ENCODE data around the gene VWA5A.

Gene VWA5A

GRCh38 chr11:124074554-124074953, 40.7 kb upstream of the VWA5A start:
- TF ChIP-seq EZH2 (IDR thresholded peaks at IDR 0.05; ENCODE audit: borderline replicate concordance, low read depth, low read length, severe bottlenecking) = no peak
- TF ChIP-seq, protein P1, sequence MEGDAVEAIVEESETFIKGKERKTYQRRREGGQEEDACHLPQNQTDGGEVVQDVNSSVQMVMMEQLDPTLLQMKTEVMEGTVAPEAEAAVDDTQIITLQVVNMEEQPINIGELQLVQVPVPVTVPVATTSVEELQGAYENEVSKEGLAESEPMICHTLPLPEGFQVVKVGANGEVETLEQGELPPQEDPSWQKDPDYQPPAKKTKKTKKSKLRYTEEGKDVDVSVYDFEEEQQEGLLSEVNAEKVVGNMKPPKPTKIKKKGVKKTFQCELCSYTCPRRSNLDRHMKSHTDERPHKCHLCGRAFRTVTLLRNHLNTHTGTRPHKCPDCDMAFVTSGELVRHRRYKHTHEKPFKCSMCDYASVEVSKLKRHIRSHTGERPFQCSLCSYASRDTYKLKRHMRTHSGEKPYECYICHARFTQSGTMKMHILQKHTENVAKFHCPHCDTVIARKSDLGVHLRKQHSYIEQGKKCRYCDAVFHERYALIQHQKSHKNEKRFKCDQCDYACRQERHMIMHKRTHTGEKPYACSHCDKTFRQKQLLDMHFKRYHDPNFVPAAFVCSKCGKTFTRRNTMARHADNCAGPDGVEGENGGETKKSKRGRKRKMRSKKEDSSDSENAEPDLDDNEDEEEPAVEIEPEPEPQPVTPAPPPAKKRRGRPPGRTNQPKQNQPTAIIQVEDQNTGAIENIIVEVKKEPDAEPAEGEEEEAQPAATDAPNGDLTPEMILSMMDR (IDR thresholded peaks at IDR 0.05; ENCODE audit: borderline replicate concordance, extremely low read depth, low read length, poor library complexity, severe bottlenecking) = no peak
- Histone ChIP-seq H4K20me1 (ENCODE audit: insufficient read depth, low read length) (no peaks in the 10 kb centered on the region), H3K27ac (ENCODE audit: low read length) (no peak overlapping the region), H3K4me3 (ENCODE audit: low read depth in 1 of 2, low read length in 2 of 2) (no peak overlapping the region), H3K4me2 (ENCODE audit: insufficient read depth, low read length) (no peak overlapping the region), H3K9ac (ENCODE audit: low read depth, low read length) (no peak overlapping the region), H3K9me3 (ENCODE audit: insufficient read depth, low read length, severe bottlenecking) (no peaks in the 10 kb centered on the region), H3K27me3 (ENCODE audit: insufficient read depth, low read length, poor library complexity) (peaks cover 2% of the 10 kb centered on the region), H2AFZ (ENCODE audit: low read depth, low read length) (no peak overlapping the region), H3K79me2 (ENCODE audit: insufficient read depth, low read length) (no peaks in the 10 kb centered on the region), H3K4me1 (ENCODE audit: insufficient read depth, low read length) (peaks cover 2% of the 10 kb centered on the region), H3K36me3 (ENCODE audit: insufficient read depth, low read length) (no peaks in the 10 kb centered on the region)
- ATAC-seq (ENCODE audit: insufficient read depth, low read depth) = no peak
- no peak for DNase-seq

GRCh38 chr11:124075492-124075840, 39.8 kb upstream of the VWA5A start:
- Histone ChIP-seq H3K4me3 (ENCODE audit: low read depth in 1 of 2, low read length in 2 of 2) (no peak overlapping the region), H4K20me1 (ENCODE audit: insufficient read depth, low read length) (no peaks in the 10 kb centered on the region), H3K79me2 (ENCODE audit: insufficient read depth, low read length) (no peaks in the 10 kb centered on the region), H3K4me1 (ENCODE audit: insufficient read depth, low read length) (no peaks in the 10 kb centered on the region), H3K36me3 (ENCODE audit: insufficient read depth, low read length) (no peaks in the 10 kb centered on the region), H3K27ac (ENCODE audit: low read length) (no peak overlapping the region), H3K4me2 (ENCODE audit: insufficient read depth, low read length) (no peak overlapping the region), H3K9ac (ENCODE audit: low read depth, low read length) (no peak overlapping the region), H3K9me3 (ENCODE audit: insufficient read depth, low read length, severe bottlenecking) (no peaks in the 10 kb centered on the region), H2AFZ (ENCODE audit: low read depth, low read length) (no peak overlapping the region), H3K27me3 (ENCODE audit: insufficient read depth, low read length, poor library complexity) (peaks cover 3% of the 10 kb centered on the region)
- no peak for TF ChIP-seq EZH2 (IDR thresholded peaks at IDR 0.05; ENCODE audit: borderline replicate concordance, low read depth, low read length, severe bottlenecking)
- TF ChIP-seq, protein P1 (IDR thresholded peaks at IDR 0.05; ENCODE audit: borderline replicate concordance, extremely low read depth, low read length, poor library complexity, severe bottlenecking) = no peak
- DNase-seq = no peak
- ATAC-seq (ENCODE audit: insufficient read depth, low read depth) = no peak

DNA sequence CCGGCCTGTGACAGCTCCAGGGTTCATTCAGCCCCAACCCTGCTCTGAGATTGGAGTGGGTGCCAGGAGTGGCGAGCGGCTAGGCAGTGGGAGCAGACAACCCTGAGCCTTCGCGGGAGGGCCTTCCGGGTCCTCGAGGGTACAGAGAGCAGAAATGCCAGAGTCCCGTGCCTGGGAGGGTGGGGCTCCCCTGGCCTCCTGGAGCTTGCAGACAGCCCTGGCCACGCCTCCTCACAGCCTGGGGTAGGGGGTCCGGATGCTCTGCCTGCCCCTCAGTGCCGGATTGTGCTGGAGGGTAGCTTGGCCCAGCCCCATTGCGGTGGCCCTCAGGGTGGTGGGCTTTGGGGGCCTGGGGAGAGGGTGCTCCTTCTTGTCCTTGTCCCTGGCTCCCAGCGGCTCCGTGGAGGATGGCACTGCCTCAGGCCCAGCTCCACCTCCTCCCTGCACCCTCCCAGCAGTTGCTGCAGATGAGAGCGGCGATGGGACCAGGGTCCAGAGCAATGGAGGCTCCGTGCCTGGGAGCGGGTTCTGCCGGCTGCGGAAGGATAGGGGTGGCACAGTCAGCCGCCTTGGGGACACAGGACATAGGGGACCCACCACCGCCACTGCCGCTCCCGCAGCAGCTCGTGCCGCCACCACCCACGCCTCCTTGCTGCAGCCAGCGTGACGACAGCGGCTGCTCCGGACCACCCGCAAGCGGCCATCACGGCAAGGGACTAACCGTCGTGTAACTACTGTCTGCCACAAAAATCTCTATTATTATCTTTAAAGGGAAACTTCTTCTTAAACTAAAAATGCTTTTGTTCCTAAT, 39.2 kb upstream of the VWA5A start:
- no peak for ATAC-seq (ENCODE audit: insufficient read depth, low read depth)

More for the DNA sequence above, 39.2 kb upstream of the VWA5A start:
- no peak overlapping the region for H3K27ac ChIP-seq (ENCODE audit: low read length)
- TF ChIP-seq, protein P1 (IDR thresholded peaks at IDR 0.05; ENCODE audit: borderline replicate concordance, extremely low read depth, low read length, poor library complexity, severe bottlenecking) = no peak
- TF ChIP-seq EZH2 (IDR thresholded peaks at IDR 0.05; ENCODE audit: borderline replicate concordance, low read depth, low read length, severe bottlenecking) = no peak
- H3K79me2 ChIP-seq (ENCODE audit: insufficient read depth, low read length) = no peaks in the 10 kb centered on the region
- H4K20me1 ChIP-seq (ENCODE audit: insufficient read depth, low read length) = no peaks in the 10 kb centered on the region
- H3K4me2 ChIP-seq (ENCODE audit: insufficient read depth, low read length) = no peak overlapping the region
- no peaks in the 10 kb centered on the region for H3K9me3 ChIP-seq (ENCODE audit: insufficient read depth, low read length, severe bottlenecking)
- H3K9ac ChIP-seq (ENCODE audit: low read depth, low read length) = no peak overlapping the region
- no peaks in the 10 kb centered on the region for H3K36me3 ChIP-seq (ENCODE audit: insufficient read depth, low read length)
- no peak for DNase-seq
- H3K4me3 ChIP-seq (ENCODE audit: low read depth in 1 of 2, low read length in 2 of 2) = no peak overlapping the region
- no peak overlapping the region for H2AFZ ChIP-seq (ENCODE audit: low read depth, low read length)
- H3K4me1 ChIP-seq (ENCODE audit: insufficient read depth, low read length) = no peaks in the 10 kb centered on the region
- H3K27me3 ChIP-seq (ENCODE audit: insufficient read depth, low read length, poor library complexity) = peaks cover 3% of the 10 kb centered on the region

Data from DND-41 (cell line).